Stimulated activated naive CD8-positive, alpha-beta T cell treated with anti-CD3 and anti-CD28 coated beads, Interleukin-15, amount 100 ng/mL, for 72 hours (primary cell): ENCODE measurements around the gene AGRN.
"Not testable (repeated sequence)": the region's sequence is repeated elsewhere in the genome, so short reads cannot be mapped to it uniquely, and the experiment has no call there.

Source experiments
- ATAC-seq: fragments of 150-1000 bp; cut with Tn5 transposase; 2 replicates; pipeline ENCODE4 v1.10.0; 2021; ENCODE audit warnings: mild to moderate bottlenecking, moderate library complexity
- DNase-seq, 2 donors: peaks; one replicate each; pipeline ENCODE4 v3.0.0; 2021 to 2022
- H3K27ac Mint-ChIP-seq, 2 donors: one replicate each; pipeline ENCODE4 v1.8.0; 2022; ENCODE audit warnings: mild to moderate bottlenecking in 2 of 2, mixed read lengths in 2 of 2, moderate library complexity in 2 of 2
- H3K27me3 Mint-ChIP-seq: one replicate; pipeline ENCODE4 v1.8.0; 2022; ENCODE audit warnings: mixed read lengths
- H3K4me1 Mint-ChIP-seq: one replicate; pipeline ENCODE4 v1.8.0; 2022; ENCODE audit warnings: mild to moderate bottlenecking, mixed read lengths
- H3K4me3 Mint-ChIP-seq, 2 donors: one replicate each; pipeline ENCODE4 v1.8.0; 2022; ENCODE audit warnings: mild to moderate bottlenecking in 2 of 2, mixed read lengths in 2 of 2, moderate library complexity in 1 of 2
- H3K9me3 Mint-ChIP-seq, 2 donors: one replicate each; pipeline ENCODE4 v1.8.0; 2022; ENCODE audit warnings: mixed read lengths in 2 of 2

The AGRN gene

GRCh38 chr1:978835-979743 is 40.8 kb upstream of the AGRN start:
- DNase-seq (peak in 1 of 2 donors; percentile 10), ATAC-seq (no peak)
- Mint-ChIP-seq H3K27me3 (peaks cover 49% of the 10 kb centered on the region), H3K27ac (no peak overlapping the region), H3K4me1 (peaks cover 19% of the 10 kb centered on the region), H3K4me3 (no peak overlapping the region), H3K9me3 (peaks cover 0 to 7% of the 10 kb centered on the region in 2 donors)

- H3K27ac Mint-ChIP-seq: no peak overlapping the region
- ATAC-seq: no peak
- peaks cover 0 to 7% of the 10 kb centered on the region in 2 donors for H3K9me3 Mint-ChIP-seq
Observed at GRCh38 chr1:979744-980072, 40.2 kb upstream of the AGRN start.

GRCh38 chr1:980137-980571 is 39.8 kb upstream of the AGRN start:
- peaks cover 0 to 7% of the 10 kb centered on the region in 2 donors for H3K9me3 Mint-ChIP-seq
- H3K4me1 Mint-ChIP-seq: peaks cover 19% of the 10 kb centered on the region
- DNase-seq (no peak), ATAC-seq (no peak)
- peaks cover 43% of the 10 kb centered on the region for H3K27me3 Mint-ChIP-seq
- H3K27ac Mint-ChIP-seq: no peak overlapping the region
- no peak overlapping the region for H3K4me3 Mint-ChIP-seq

More at GRCh38 chr1:979744-980072, 40.2 kb upstream of the AGRN start:
- Mint-ChIP-seq H3K4me3 (no peak overlapping the region), H3K27me3 (peaks cover 43% of the 10 kb centered on the region), H3K4me1 (peaks cover 19% of the 10 kb centered on the region)
- DNase-seq: no peak

- DNase-seq (no peak), ATAC-seq (no peak)
- no peak overlapping the region for H3K27ac Mint-ChIP-seq
- peaks cover 0 to 7% of the 10 kb centered on the region in 2 donors for H3K9me3 Mint-ChIP-seq
- peaks cover 43% of the 10 kb centered on the region for H3K27me3 Mint-ChIP-seq
- H3K4me3 Mint-ChIP-seq: no peak overlapping the region
- peaks cover 15% of the 10 kb centered on the region for H3K4me1 Mint-ChIP-seq
Observed at GRCh38 chr1:980602-981395, 39.1 kb upstream of the AGRN start.

GRCh38 chr1:981491-981954 is 38.4 kb upstream of the AGRN start:
- Mint-ChIP-seq H3K4me1 (peaks cover 12% of the 10 kb centered on the region), H3K27ac (no peak overlapping the region), H3K9me3 (peaks cover 0 to 7% of the 10 kb centered on the region in 2 donors), H3K4me3 (no peak overlapping the region), H3K27me3 (peaks cover 46% of the 10 kb centered on the region)
- no peak for DNase-seq
- no peak for ATAC-seq

GRCh38 chr1:981955-982558 is 37.9 kb upstream of the AGRN start, which contains the start of gene PERM1:
PERM1 (minus strand) TSS chr1:982093; CDS start chr1:981029, 1,064 bp downstream.
- H3K9me3 Mint-ChIP-seq: peaks cover 0 to 7% of the 10 kb centered on the region in 2 donors
- no peak for ATAC-seq
- DNase-seq: no peak
- H3K27ac Mint-ChIP-seq: no peak within 1 kb of the TSS
- no peak within 1 kb of the TSS for H3K4me3 Mint-ChIP-seq
- peaks cover 12% of the 10 kb centered on the region for H3K4me1 Mint-ChIP-seq
- peaks cover 47% of the 10 kb centered on the region for H3K27me3 Mint-ChIP-seq

- Mint-ChIP-seq H3K9me3 (peaks cover 0 to 6% of the 10 kb centered on the region in 2 donors), H3K27ac (no peak overlapping the region), H3K4me1 (peaks cover 12% of the 10 kb centered on the region), H3K27me3 (peaks cover 45% of the 10 kb centered on the region), H3K4me3 (no peak overlapping the region)
- DNase-seq (no peak), ATAC-seq (no peak)
Observed at GRCh38 chr1:982765-983436, 37.0 kb upstream of the AGRN start.

- peak; percentile 74 for ATAC-seq
- Mint-ChIP-seq H3K4me3 (no peak overlapping the region), H3K27me3 (peaks cover 49% of the 10 kb centered on the region), H3K4me1 (peaks cover 10% of the 10 kb centered on the region), H3K9me3 (peaks cover 5 to 7% of the 10 kb centered on the region in 2 donors), H3K27ac (no peak overlapping the region)
- peak in 1 of 2 donors; percentile 61 for DNase-seq
Observed at GRCh38 chr1:983798-984475, 36.0 kb upstream of the AGRN start.

- H3K9me3 Mint-ChIP-seq: peaks cover 9 to 10% of the 10 kb centered on the region in 2 donors
- peak; percentile 10 for ATAC-seq
- no peak overlapping the region for H3K4me3 Mint-ChIP-seq
- DNase-seq: no peak
- H3K4me1 Mint-ChIP-seq: peaks cover 13% of the 10 kb centered on the region
- H3K27ac Mint-ChIP-seq: no peak overlapping the region
- H3K27me3 Mint-ChIP-seq: peaks cover 54% of the 10 kb centered on the region
Observed at GRCh38 chr1:984476-984814, 35.5 kb upstream of the AGRN start.

GRCh38 chr1:985126-985525 is 34.8 kb upstream of the AGRN start:
- H3K9me3 Mint-ChIP-seq: peaks cover 9 to 10% of the 10 kb centered on the region in 2 donors
- peaks cover 61% of the 10 kb centered on the region for H3K27me3 Mint-ChIP-seq
- H3K4me1 Mint-ChIP-seq: peaks cover 13% of the 10 kb centered on the region

GRCh38 chr1:988061-988460 is 31.9 kb upstream of the AGRN start:
- not testable (repeated sequence) for H3K4me3 Mint-ChIP-seq, H3K27ac Mint-ChIP-seq, ATAC-seq, DNase-seq
- Mint-ChIP-seq H3K9me3 (peaks cover 14 to 25% of the 10 kb centered on the region in 2 donors), H3K4me1 (peaks cover 34% of the 10 kb centered on the region), H3K27me3 (peaks cover 52% of the 10 kb centered on the region)

More at GRCh38 chr1:985126-985525, 34.8 kb upstream of the AGRN start:
- no peak overlapping the region for H3K4me3 Mint-ChIP-seq
- ATAC-seq: no peak
- no peak for DNase-seq
- no peak overlapping the region for H3K27ac Mint-ChIP-seq

- H3K27ac Mint-ChIP-seq, ATAC-seq, H3K4me3 Mint-ChIP-seq, DNase-seq: not testable (repeated sequence)
- Mint-ChIP-seq H3K27me3 (peaks cover 45% of the 10 kb centered on the region), H3K4me1 (peaks cover 41% of the 10 kb centered on the region), H3K9me3 (peaks cover 14 to 28% of the 10 kb centered on the region in 2 donors)
Observed at GRCh38 chr1:991275-991674, 28.6 kb upstream of the AGRN start.

GRCh38 chr1:991895-992294 is 28.0 kb upstream of the AGRN start:
- H3K4me3 Mint-ChIP-seq: peak overlapping the region; percentile 15 to 44
- ATAC-seq (no peak), DNase-seq (no peak)
- no peak overlapping the region for H3K27ac Mint-ChIP-seq
- H3K4me1 Mint-ChIP-seq: peaks cover 43% of the 10 kb centered on the region
- H3K9me3 Mint-ChIP-seq: peaks cover 14 to 28% of the 10 kb centered on the region in 2 donors
- peaks cover 46% of the 10 kb centered on the region for H3K27me3 Mint-ChIP-seq

GRCh38 chr1:992362-992761 is 27.6 kb upstream of the AGRN start:
- Mint-ChIP-seq H3K9me3 (peaks cover 14 to 28% of the 10 kb centered on the region in 2 donors), H3K4me1 (peaks cover 48% of the 10 kb centered on the region), H3K4me3 (peak overlapping the region; percentile 15 to 44), H3K27me3 (peaks cover 51% of the 10 kb centered on the region), H3K27ac (peak overlapping the region in 1 of 2 donors; percentile 64)
- DNase-seq (no peak), ATAC-seq (peak; percentile 50)
